HCT116 (cell line): ENCODE results near the gene ANKRD23. TPM values are rescaled to one million over a fixed set of nuclear protein-coding genes. Genes with fewer than 3 reads are reported as not detected.

Experiments
- ATAC-seq: fragments of 200-7000 bp; cut with Tn5 transposase; 2 replicates; pipeline ENCODE4 v1.9.1; 2020; ENCODE audit warnings: mild to moderate bottlenecking, moderate library complexity
- BruUV-seq: library from RNA; stranded (reverse); fragments of 400-500 nt; replicated peaks from 2 replicates; lab custom pipeline; 2021; lab: Mats Ljungman, UMichigan
- CTCF ChIA-PET: fragments of 300-600 bp; sonication (Branson Sonifier 250); formaldehyde crosslinking; loops from one replicate; lab custom pipeline; 2021; ENCODE audit warnings: antibody characterized with exemption; lab: Charles Lee
- POLR2A ChIA-PET: fragments of 300-600, 350-600 bp; sonication (Branson Sonifier 250); formaldehyde crosslinking; loops from one replicate; lab custom pipeline; 2021; ENCODE audit warnings: antibody characterized with exemption; lab: Charles Lee
- RAD21 ChIA-PET, 2 experiments: fragments of 300-600 bp; sonication (Branson Sonifier 250); formaldehyde crosslinking; loops; one replicate each; lab custom pipeline; 2023; ENCODE audit warnings: low total read pairs in 2 of 2; ENCODE audit not compliant: uncharacterized antibody in 2 of 2, unreplicated experiment in 2 of 2, low non-redundant PET in 1 of 2; lab: Charles Lee
- DNase-seq: peaks from one replicate; pipeline ENCODE4 v3.0.0-alpha.2; 2010; ENCODE audit warnings: low read depth, low spot score
- H2AFZ ChIP-seq: fragments of 200-600 bp; shearing (Covaris generic), sonication (generic); 2 replicates; pipeline ENCODE4 v1.6.1; 2017; ENCODE audit warnings: low read depth, mixed run types, mixed read lengths, antibody characterized with exemption, low read length; ENCODE audit not compliant: poor library complexity, severe bottlenecking
- H3K27ac ChIP-seq: 2 replicates; pipeline ENCODE4 v1.5.1; 2012; ENCODE audit warnings: low read depth, low read length
- H3K27me3 ChIP-seq: fragments of 200-600 bp; sonication (generic); 2 replicates; pipeline ENCODE4 v1.6.1; 2016; ENCODE audit warnings: mixed run types, low read length, mixed read lengths; ENCODE audit not compliant: insufficient read depth
- H3K36me3 ChIP-seq, 2 experiments: fragments of 200-500 bp in 1 of 2; fragments of 200-600 bp in 1 of 2; sonication (Bioruptor generic) in 1 of 2; sonication (generic) in 1 of 2; 2 replicates each; pipeline versions ENCODE4 v1.5.1 to v1.6.1; 2014 to 2016; ENCODE audit warnings: low read length in 2 of 2, inconsistent platforms in 1 of 2, mixed read lengths in 1 of 2, mixed run types in 1 of 2; ENCODE audit not compliant: insufficient read depth in 2 of 2, control insufficient read depth in 1 of 2
- H3K4me1 ChIP-seq, 2 experiments: fragments of 200-600 bp in 1 of 2; sonication (generic) in 1 of 2; 2 replicates each; pipeline versions ENCODE4 v1.5.1 to v1.6.1; 2012 to 2017; ENCODE audit warnings: low read length in 2 of 2, inconsistent platforms in 1 of 2, mild to moderate bottlenecking in 1 of 2, mixed read lengths in 1 of 2, mixed run types in 1 of 2, moderate library complexity in 1 of 2; ENCODE audit not compliant: insufficient read depth in 2 of 2, control insufficient read depth in 1 of 2
- H3K4me2 ChIP-seq: fragments of 200-600 bp; sonication (generic); 2 replicates; pipeline ENCODE4 v1.6.1; 2017; ENCODE audit warnings: mixed run types, low read length, mixed read lengths
- H3K4me3 ChIP-seq, 2 experiments: fragments of 200-600 bp in 1 of 2; sonication (generic) in 1 of 2; replicated peaks in 1 of 2; 2 replicates each; pipeline ENCODE4 v1.5.1; 2011 to 2016; ENCODE audit warnings: low read length in 2 of 2, control low read depth in 1 of 2, low read depth in 1 of 2, mild to moderate bottlenecking in 1 of 2, mixed read lengths in 1 of 2, mixed run types in 1 of 2
- H3K79me2 ChIP-seq: fragments of 200-600 bp; sonication (generic); 2 replicates; pipeline ENCODE4 v1.6.1; 2017; ENCODE audit warnings: mild to moderate bottlenecking, mixed run types, low read length, moderate library complexity, mixed read lengths; ENCODE audit not compliant: insufficient read depth
- H3K9ac ChIP-seq: fragments of 200-600 bp; sonication (generic); 2 replicates; pipeline ENCODE4 v1.6.1; 2016; ENCODE audit warnings: low read length, mixed read lengths
- H3K9me2 ChIP-seq: fragments of 200-600 bp; sonication (generic), shearing (Covaris generic); 2 replicates; pipeline ENCODE4 v1.6.1; 2017; ENCODE audit warnings: mixed run types, mild to moderate bottlenecking, moderate library complexity; ENCODE audit not compliant: insufficient read depth
- H3K9me3 ChIP-seq, 2 experiments: fragments of 200-500 bp in 1 of 2; fragments of 200-600 bp in 1 of 2; sonication (Bioruptor generic) in 1 of 2; sonication (generic) in 1 of 2; 2 replicates each; pipeline ENCODE4 v1.6.1; 2014 to 2017; ENCODE audit warnings: low read length in 2 of 2, mixed read lengths in 2 of 2, inconsistent platforms in 1 of 2, low read depth in 1 of 2, mild to moderate bottlenecking in 1 of 2, mixed run types in 1 of 2, moderate library complexity in 1 of 2; ENCODE audit not compliant: control insufficient read depth in 1 of 2, insufficient read depth in 1 of 2
- H4K20me1 ChIP-seq: fragments of 200-600 bp; sonication (generic), shearing (Covaris generic); 2 replicates; pipeline ENCODE4 v1.6.1; 2017; ENCODE audit warnings: mixed run types, mild to moderate bottlenecking, moderate library complexity; ENCODE audit not compliant: insufficient read depth
- FOSL1 ChIP-seq: IDR thresholded peaks from 2 replicates; pipeline ENCODE4 v1.6.1; 2012; ENCODE audit warnings: low read depth
- YY1 ChIP-seq: IDR thresholded peaks from 2 replicates; pipeline ENCODE4 v1.6.1; 2011; ENCODE audit warnings: low read length, low read depth, moderate library complexity, mild to moderate bottlenecking; ENCODE audit not compliant: insufficient replicate concordance; ENCODE audit errors: extremely low read depth
- intact Hi-C: fragments of 100-400 bp; cut with micrococcal nuclease; formaldehyde crosslinking; loops from 2 replicates; pipeline ENCODE4 v1.10.0; 2022
- total RNA-seq: library from RNA; stranded (reverse); gene quantifications from one replicate; pipeline ENCODE4 v1.2.1, GENCODE V29; 2021; ENCODE audit not compliant: unreplicated experiment
- TF ChIP-seq, protein P1 (sequence below): IDR thresholded peaks from 2 replicates; pipeline ENCODE4 v1.6.1; 2012; ENCODE audit warnings: low read depth
- TF ChIP-seq, protein P2 (sequence below): IDR thresholded peaks from 2 replicates; pipeline ENCODE4 v1.6.1; 2011; ENCODE audit warnings: mild to moderate bottlenecking, low read length, moderate library complexity; ENCODE audit not compliant: insufficient replicate concordance; ENCODE audit errors: extremely low read depth

The ANKRD23 gene
- total RNA-seq, 1 experiment from 2014 or later, result 1.4 TPM

GRCh38 chr2:96823198-96823597 is 20.6 kb downstream of the ANKRD23 start:
- no peak for DNase-seq
- intact Hi-C loops, result no loop called here
- no TSS peak for BruUV-seq
- Histone ChIP-seq H3K36me3 (peaks cover 7 to 16% of the 10 kb centered on the region in 2 experiments; a peak in 2 of 4 replicates), H4K20me1 (no peaks in the 10 kb centered on the region), H3K9me2 (no peaks in the 10 kb centered on the region), H3K4me1 (no peaks in the 10 kb centered on the region; a peak in 1 of 4 replicates), H3K9ac (no peak overlapping the region), H3K4me3 (no peak overlapping the region), H3K9me3 (no peaks in the 10 kb centered on the region), H3K4me2 (no peak overlapping the region), H3K27ac (no peak overlapping the region), H3K27me3 (no peaks in the 10 kb centered on the region), H2AFZ (no peak overlapping the region), H3K79me2 (peaks cover 58% of the 10 kb centered on the region)
- ChIA-PET RAD21 (no interaction called here), CTCF (no interaction called here), POLR2A (no interaction called here)
- no peak for ATAC-seq
- TF ChIP-seq YY1, result no peak
- TF ChIP-seq, protein P1, sequence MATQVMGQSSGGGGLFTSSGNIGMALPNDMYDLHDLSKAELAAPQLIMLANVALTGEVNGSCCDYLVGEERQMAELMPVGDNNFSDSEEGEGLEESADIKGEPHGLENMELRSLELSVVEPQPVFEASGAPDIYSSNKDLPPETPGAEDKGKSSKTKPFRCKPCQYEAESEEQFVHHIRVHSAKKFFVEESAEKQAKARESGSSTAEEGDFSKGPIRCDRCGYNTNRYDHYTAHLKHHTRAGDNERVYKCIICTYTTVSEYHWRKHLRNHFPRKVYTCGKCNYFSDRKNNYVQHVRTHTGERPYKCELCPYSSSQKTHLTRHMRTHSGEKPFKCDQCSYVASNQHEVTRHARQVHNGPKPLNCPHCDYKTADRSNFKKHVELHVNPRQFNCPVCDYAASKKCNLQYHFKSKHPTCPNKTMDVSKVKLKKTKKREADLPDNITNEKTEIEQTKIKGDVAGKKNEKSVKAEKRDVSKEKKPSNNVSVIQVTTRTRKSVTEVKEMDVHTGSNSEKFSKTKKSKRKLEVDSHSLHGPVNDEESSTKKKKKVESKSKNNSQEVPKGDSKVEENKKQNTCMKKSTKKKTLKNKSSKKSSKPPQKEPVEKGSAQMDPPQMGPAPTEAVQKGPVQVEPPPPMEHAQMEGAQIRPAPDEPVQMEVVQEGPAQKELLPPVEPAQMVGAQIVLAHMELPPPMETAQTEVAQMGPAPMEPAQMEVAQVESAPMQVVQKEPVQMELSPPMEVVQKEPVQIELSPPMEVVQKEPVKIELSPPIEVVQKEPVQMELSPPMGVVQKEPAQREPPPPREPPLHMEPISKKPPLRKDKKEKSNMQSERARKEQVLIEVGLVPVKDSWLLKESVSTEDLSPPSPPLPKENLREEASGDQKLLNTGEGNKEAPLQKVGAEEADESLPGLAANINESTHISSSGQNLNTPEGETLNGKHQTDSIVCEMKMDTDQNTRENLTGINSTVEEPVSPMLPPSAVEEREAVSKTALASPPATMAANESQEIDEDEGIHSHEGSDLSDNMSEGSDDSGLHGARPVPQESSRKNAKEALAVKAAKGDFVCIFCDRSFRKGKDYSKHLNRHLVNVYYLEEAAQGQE, result no peak
- no peak for TF ChIP-seq FOSL1
- TF ChIP-seq, protein P2, sequence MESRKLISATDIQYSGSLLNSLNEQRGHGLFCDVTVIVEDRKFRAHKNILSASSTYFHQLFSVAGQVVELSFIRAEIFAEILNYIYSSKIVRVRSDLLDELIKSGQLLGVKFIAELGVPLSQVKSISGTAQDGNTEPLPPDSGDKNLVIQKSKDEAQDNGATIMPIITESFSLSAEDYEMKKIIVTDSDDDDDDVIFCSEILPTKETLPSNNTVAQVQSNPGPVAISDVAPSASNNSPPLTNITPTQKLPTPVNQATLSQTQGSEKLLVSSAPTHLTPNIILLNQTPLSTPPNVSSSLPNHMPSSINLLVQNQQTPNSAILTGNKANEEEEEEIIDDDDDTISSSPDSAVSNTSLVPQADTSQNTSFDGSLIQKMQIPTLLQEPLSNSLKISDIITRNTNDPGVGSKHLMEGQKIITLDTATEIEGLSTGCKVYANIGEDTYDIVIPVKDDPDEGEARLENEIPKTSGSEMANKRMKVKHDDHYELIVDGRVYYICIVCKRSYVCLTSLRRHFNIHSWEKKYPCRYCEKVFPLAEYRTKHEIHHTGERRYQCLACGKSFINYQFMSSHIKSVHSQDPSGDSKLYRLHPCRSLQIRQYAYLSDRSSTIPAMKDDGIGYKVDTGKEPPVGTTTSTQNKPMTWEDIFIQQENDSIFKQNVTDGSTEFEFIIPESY, result no peak
